Measurements from ENCODE around the gene SULT4A1.

The SULT4A1 gene

DNA sequence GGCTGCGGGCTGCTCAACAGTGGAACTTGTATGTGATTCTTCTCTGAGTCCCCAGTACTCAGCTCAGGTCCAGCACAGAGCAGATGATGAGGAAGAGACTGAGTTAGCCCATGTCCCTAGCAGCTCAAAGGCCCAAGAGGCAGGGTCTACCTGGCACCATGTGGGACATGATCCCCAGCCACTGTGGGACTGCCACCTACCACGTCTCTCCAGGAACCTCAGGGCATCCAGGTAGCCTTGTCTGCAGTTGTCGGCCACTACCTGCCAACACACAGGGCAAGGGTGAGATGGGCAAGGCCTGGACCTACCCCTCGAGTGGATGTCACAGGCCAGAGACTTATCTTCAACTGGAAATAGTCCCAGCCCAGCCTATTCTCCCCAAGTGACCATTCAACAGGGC, 25.1 kb upstream of the SULT4A1 start:
- no peak for TF ChIP-seq EZH2 (IDR thresholded peaks at IDR 0.05; ENCODE audit: borderline replicate concordance, low read length)
- no peak for TF ChIP-seq CTCF (IDR thresholded peaks at IDR 0.05; ENCODE audit: low read length)
- 0 out of 2 replicates have a peak, but pooled peaks cover 7% of the 10 kb centered on the region for H3K27me3 ChIP-seq (ENCODE audit: insufficient read depth, low read length)
- no peaks in the 10 kb centered on the region for H3K9me3 ChIP-seq (ENCODE audit: low read length)
- H3F3A ChIP-seq (ENCODE audit: insufficient read depth, low read length) = no peaks in the 10 kb centered on the region
- no peaks in the 10 kb centered on the region for H3K4me1 ChIP-seq (ENCODE audit: insufficient read depth, low read length, severe bottlenecking)
- no peak overlapping the region for H3K4me3 ChIP-seq (ENCODE audit: low read depth, low read length, poor library complexity, severe bottlenecking)
- H3K9ac ChIP-seq (ENCODE audit: low read length) = no peak overlapping the region
- H3K36me3 ChIP-seq (ENCODE audit: insufficient read depth, low read length) = no peaks in the 10 kb centered on the region
- no peak overlapping the region for H2AFZ ChIP-seq (ENCODE audit: low read length)
- no peak overlapping the region for H3K4me2 ChIP-seq (ENCODE audit: low read length)
- no peaks in the 10 kb centered on the region for H4K20me1 ChIP-seq (ENCODE audit: insufficient read depth, low read length)
- no peaks in the 10 kb centered on the region for H3K79me2 ChIP-seq (ENCODE audit: insufficient read depth, low read length)
- H3K9me2 ChIP-seq (ENCODE audit: low read depth, low read length) = no peaks in the 10 kb centered on the region
- no peak overlapping the region for H3K27ac ChIP-seq (ENCODE audit: low read depth, low read length, poor library complexity, severe bottlenecking)

GRCh38 chr22:43886231-43886630, 23.9 kb upstream of the SULT4A1 start:
- no peak overlapping the region for H3K4me3 ChIP-seq (ENCODE audit: low read depth, low read length, poor library complexity, severe bottlenecking)
- no peaks in the 10 kb centered on the region for H3K9me3 ChIP-seq (ENCODE audit: low read length)

GRCh38 chr22:43885786-43886185, 23.5 kb upstream of the SULT4A1 start:
- no peak overlapping the region for H3K27ac ChIP-seq (ENCODE audit: low read depth, low read length, poor library complexity, severe bottlenecking)
- H3K9me2 ChIP-seq (ENCODE audit: low read depth, low read length) = no peaks in the 10 kb centered on the region
- TF ChIP-seq CTCF (IDR thresholded peaks at IDR 0.05; ENCODE audit: low read length) (no peak), EZH2 (IDR thresholded peaks at IDR 0.05; ENCODE audit: borderline replicate concordance, low read length) (no peak)
- H3K4me1 ChIP-seq (ENCODE audit: insufficient read depth, low read length, severe bottlenecking) = no peaks in the 10 kb centered on the region
- 0 out of 2 replicates have a peak, but pooled peaks cover under 1% of the 10 kb centered on the region for H3K27me3 ChIP-seq (ENCODE audit: insufficient read depth, low read length)
- no peaks in the 10 kb centered on the region for H3K9me3 ChIP-seq (ENCODE audit: low read length)
- H3K9ac ChIP-seq (ENCODE audit: low read length) = no peak overlapping the region
- H3K79me2 ChIP-seq (ENCODE audit: insufficient read depth, low read length) = no peaks in the 10 kb centered on the region
- H3K36me3 ChIP-seq (ENCODE audit: insufficient read depth, low read length) = no peaks in the 10 kb centered on the region
- no peaks in the 10 kb centered on the region for H3F3A ChIP-seq (ENCODE audit: insufficient read depth, low read length)
- H3K4me2 ChIP-seq (ENCODE audit: low read length) = no peak overlapping the region
- H2AFZ ChIP-seq (ENCODE audit: low read length) = no peak overlapping the region
- H4K20me1 ChIP-seq (ENCODE audit: insufficient read depth, low read length) = no peaks in the 10 kb centered on the region
- no peak overlapping the region for H3K4me3 ChIP-seq (ENCODE audit: low read depth, low read length, poor library complexity, severe bottlenecking)

More at GRCh38 chr22:43886231-43886630, 23.9 kb upstream of the SULT4A1 start:
- Histone ChIP-seq H2AFZ (ENCODE audit: low read length) (no peak overlapping the region), H3K27ac (ENCODE audit: low read depth, low read length, poor library complexity, severe bottlenecking) (no peak overlapping the region), H3F3A (ENCODE audit: insufficient read depth, low read length) (no peaks in the 10 kb centered on the region), H3K4me2 (ENCODE audit: low read length) (no peak overlapping the region), H3K9me2 (ENCODE audit: low read depth, low read length) (no peaks in the 10 kb centered on the region), H3K27me3 (ENCODE audit: insufficient read depth, low read length) (0 out of 2 replicates have a peak, but pooled peaks cover 5% of the 10 kb centered on the region), H3K9ac (ENCODE audit: low read length) (no peak overlapping the region), H4K20me1 (ENCODE audit: insufficient read depth, low read length) (no peaks in the 10 kb centered on the region), H3K4me1 (ENCODE audit: insufficient read depth, low read length, severe bottlenecking) (no peaks in the 10 kb centered on the region), H3K79me2 (ENCODE audit: insufficient read depth, low read length) (no peaks in the 10 kb centered on the region), H3K36me3 (ENCODE audit: insufficient read depth, low read length) (no peaks in the 10 kb centered on the region)
- TF ChIP-seq CTCF (IDR thresholded peaks at IDR 0.05; ENCODE audit: low read length) (no peak), EZH2 (IDR thresholded peaks at IDR 0.05; ENCODE audit: borderline replicate concordance, low read length) (no peak)
